GM19324 (cell line): ENCODE results near the gene GNB2.
"Not testable (repeated sequence)": the region's sequence is repeated elsewhere in the genome, so short reads cannot be mapped to it uniquely, and the experiment has no call there.

Source experiments
- ATAC-seq: cut with Tn5 transposase; IDR thresholded peaks from one replicate; pipeline ENCODE4 v1.9.1; 2021; ENCODE audit warnings: mild to moderate bottlenecking, moderate library complexity; ENCODE audit not compliant: unreplicated experiment, low FRiP score

The GNB2 gene

DNA sequence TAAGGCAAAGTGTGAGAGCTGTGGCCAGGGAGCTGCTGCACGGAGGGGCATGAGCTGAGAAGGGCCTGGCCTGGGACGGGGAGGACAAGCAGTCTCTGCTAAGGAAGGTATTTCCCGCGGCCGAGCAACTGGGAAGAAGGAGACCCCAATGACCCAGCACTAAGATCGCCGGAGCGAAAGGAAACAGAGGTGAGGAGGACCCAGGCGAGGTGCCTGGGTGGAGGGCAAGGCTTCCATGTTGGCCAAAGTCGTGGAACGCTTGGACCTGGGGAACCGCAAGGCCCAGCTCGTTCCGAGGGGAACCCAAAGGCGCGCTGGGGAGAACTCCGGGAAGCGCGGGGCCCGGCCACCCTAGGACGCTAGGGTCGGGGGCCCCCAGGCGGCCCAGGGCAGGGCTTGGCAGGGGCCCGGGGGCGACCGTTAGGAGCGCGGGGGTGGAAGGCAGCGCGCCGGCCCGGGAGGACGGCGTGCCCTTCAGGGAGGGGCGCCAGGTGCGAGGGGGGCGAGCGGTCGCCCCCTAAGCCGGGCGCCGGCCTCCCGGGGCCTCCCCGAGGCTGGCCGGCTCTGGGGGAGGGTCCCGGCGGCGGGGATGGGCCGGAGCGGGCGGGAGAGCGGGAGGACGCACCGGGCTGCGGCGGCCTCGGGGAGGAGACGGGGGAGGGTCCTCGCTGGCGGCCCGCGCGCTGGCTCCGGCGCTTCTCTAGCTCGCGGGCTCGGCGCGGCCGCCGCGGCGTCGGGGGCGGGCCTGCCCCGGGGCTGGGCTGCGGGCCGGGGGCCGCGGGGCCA lies 20.0 kb downstream of the GNB2 start:
- peak; percentile 25 for ATAC-seq

- peak; percentile 75 for ATAC-seq
These were observed 20.7 kb downstream of the GNB2 start, which contains the start of gene GIGYF1 for GRCh38 chr7:100694098-100694745. Gene GIGYF1, minus strand, starts transcription at chr7:100694250. Its CDS starts 6,012 bp downstream, at chr7:100688238.

- no peak for ATAC-seq
These were observed 22.6 kb downstream of the GNB2 start for GRCh38 chr7:100696123-100696521.

GRCh38 chr7:100699018-100699417 lies 25.5 kb downstream of the GNB2 start:
- ATAC-seq, result no peak

GRCh38 chr7:100701089-100701488 lies 27.5 kb downstream of the GNB2 start:
- ATAC-seq, result not testable (repeated sequence)

DNA sequence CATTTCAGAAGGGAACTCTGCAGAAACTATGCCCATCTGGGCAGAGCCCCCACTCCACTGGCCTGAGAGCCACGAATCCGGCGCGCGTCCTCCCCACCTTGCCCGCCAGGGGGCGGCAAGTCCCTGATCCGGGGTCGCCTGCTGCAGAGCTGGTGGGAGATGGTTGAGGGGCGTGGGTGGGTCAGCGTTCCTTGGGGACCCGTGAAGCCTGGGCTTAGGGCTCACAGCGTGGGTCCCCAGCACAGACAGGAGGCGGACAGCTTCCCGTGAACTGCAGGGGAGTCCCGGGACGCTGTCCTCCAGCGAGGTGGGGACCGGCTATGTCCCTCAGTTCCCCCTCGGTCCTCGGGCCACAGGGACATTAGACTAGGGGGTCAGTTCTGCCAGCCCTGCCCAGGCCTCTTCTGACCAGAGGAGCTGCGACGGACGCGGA lies 31.8 kb downstream of the GNB2 start:
- ATAC-seq, result peak; percentile 57

DNA sequence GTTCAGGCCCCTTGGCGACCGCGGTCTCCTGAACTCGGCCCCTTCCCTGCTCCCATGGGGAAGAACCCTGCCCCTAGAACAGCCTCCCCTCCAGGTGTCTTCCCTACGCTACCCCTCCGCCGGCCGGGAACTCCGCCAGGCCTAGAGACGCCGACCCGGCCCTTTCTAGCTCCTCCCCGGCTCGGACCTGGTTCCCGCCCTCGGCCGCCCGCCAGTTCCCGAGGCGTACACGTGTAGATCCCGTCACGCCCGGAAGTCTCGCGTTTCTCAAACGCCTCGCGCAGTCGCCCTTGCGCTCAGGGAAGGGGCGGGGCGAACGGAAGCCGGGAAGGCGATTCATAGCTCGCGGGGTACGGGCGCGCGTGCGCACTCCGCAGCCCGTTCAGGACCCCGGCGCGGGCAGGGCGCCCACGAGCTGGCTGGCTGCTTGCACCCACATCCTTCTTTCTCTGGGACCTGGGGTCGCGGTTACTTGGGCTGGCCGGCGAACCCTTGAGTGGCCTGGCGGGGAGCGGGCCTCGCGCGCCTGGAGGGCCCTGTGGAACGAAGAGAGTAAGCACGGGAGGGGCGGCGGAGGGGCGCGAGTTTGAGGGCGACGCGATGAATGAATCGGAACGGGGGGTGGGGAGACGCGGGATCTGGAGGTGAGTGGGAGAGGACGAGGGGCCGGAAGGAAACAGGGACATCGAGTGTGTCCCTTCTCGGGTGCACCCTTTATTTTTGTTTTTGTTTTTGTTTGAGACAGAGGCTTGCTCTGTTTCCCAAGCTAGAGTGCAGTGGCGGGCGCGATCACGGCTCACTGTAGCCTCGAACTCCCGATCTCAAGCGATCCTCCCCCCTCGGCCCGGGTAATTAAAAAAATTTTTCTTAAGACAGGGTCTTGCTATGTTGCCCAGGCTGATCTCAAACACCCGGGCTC lies 32.5 kb downstream of the GNB2 start, which contains the start of gene POP7:
POP7 (plus strand) TSS at position 369 of the 919 bp plus-strand sequence. CDS start 710 bp downstream, outside the sequence.
- ATAC-seq, result peak; percentile 86

GRCh38 chr7:100706672-100707311 lies 33.3 kb downstream of the GNB2 start:
- no peak for ATAC-seq

DNA sequence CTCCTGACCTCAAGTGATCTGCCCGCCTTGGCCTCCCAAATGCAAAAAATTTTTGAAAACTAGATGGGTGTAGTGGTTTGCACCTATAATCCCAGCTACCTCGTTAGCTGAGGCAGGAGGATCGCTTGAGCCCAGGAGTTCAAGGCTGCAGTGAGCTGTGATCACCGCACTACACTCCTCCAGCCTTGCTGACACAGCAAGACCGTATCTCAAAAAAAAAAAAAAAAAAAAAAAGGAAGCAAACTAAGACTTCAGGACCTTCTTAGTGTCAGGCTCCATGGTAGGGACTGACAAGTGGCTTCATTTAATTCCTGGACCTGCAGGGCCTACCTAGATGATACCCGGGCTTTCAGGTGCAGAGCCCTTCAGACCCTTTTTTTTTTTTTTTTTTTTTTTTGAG lies 34.9 kb downstream of the GNB2 start:
- ATAC-seq, result no peak

GRCh38 chr7:100710452-100710851 lies 36.9 kb downstream of the GNB2 start:
- ATAC-seq, result no peak

DNA sequence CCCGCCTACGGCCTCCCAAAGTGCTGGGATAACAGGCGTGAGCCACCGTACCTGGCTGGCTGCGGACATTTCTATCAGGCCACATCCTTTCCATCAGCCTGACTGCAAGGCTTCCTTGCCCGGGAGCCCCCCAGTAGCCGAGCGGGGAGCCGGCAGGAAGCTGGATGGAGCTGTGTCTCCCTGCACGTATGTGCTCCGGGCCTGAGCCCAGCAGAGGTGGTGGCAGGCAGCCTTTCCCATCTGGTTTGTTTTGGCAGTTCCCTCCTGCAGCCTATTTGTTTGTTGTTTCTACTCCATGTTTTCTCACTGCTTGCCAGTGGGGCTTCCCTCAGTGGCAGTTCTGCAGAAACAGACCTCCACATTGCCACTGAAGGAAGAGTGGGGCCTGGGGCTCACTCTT lies 37.8 kb downstream of the GNB2 start:
- no peak for ATAC-seq

GRCh38 chr7:100714725-100715124 lies 41.2 kb downstream of the GNB2 start:
- ATAC-seq, result no peak

DNA sequence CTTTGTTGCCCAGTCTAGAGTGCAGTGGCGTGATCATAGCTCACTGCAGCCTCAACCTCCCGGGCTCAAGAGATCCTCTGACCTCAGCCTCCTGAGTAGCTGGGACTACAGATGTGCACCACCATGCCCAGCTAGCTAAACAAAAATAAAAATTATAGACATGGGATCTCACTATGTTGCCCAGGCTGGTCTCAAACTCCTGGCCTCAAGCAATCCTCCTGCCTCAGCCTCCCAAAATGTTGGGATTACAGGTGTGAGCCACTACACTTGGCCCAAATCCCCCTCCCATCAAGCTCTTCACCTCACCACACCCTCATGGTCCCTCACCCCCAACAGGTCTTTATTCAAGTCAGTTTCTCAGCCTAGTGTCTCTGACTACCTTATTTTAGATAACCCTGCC lies 43.5 kb downstream of the GNB2 start:
- not testable (repeated sequence) for ATAC-seq

- ATAC-seq, result no peak
These were observed 46.2 kb downstream of the GNB2 start for GRCh38 chr7:100719523-100720278.

DNA sequence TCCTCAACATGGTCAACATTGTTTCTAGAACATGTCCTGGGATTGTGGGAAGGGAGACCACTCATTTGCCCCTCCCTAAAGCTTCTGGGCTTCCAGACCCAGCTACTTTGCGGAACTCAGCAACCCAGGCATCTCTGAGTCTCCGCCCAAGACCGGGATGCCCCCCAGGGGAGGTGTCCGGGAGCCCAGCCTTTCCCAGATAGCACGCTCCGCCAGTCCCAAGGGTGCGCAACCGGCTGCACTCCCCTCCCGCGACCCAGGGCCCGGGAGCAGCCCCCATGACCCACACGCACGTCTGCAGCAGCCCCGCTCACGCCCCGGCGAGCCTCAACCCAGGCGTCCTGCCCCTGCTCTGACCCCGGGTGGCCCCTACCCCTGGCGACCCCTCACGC lies 46.7 kb downstream of the GNB2 start, which contains the start of gene EPO:
EPO (plus strand) TSS at position 190 of the 392 bp plus-strand sequence. CDS start 513 bp downstream, outside the sequence.
- no peak for ATAC-seq

- no peak for ATAC-seq
These were observed 47.3 kb downstream of the GNB2 start for GRCh38 chr7:100720671-100721504.

- no peak for ATAC-seq
These were observed 47.9 kb downstream of the GNB2 start for GRCh38 chr7:100721505-100721812.

DNA sequence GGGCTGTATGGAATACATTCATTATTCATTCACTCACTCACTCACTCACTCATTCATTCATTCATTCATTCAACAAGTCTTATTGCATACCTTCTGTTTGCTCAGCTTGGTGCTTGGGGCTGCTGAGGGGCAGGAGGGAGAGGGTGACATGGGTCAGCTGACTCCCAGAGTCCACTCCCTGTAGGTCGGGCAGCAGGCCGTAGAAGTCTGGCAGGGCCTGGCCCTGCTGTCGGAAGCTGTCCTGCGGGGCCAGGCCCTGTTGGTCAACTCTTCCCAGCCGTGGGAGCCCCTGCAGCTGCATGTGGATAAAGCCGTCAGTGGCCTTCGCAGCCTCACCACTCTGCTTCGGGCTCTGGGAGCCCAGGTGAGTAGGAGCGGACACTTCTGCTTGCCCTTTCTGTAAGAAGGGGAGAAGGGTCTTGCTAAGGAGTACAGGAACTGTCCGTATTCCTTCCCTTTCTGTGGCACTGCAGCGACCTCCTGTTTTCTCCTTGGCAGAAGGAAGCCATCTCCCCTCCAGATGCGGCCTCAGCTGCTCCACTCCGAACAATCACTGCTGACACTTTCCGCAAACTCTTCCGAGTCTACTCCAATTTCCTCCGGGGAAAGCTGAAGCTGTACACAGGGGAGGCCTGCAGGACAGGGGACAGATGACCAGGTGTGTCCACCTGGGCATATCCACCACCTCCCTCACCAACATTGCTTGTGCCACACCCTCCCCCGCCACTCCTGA lies 49.1 kb downstream of the GNB2 start:
- ATAC-seq, result no peak
